GM23338 (cell line): ENCODE results near the gene CRACR2B. TPM values are rescaled to one million over a fixed set of nuclear protein-coding genes. Genes with fewer than 3 reads are reported as not detected.

Experiments
- ATAC-seq: fragments of 200-7000 bp; cut with Tn5 transposase; 3 replicates; pipeline ENCODE4 v1.9.1; 2020
- DNase-seq: peaks from one replicate; pipeline ENCODE4 v3.0.0-alpha.2; 2015; ENCODE audit warnings: low spot score
- H2AFZ ChIP-seq: fragments of 200-600 bp; sonication (generic); 2 replicates; pipeline ENCODE4 v1.8.0; 2016; ENCODE audit warnings: antibody characterized with exemption, mild to moderate bottlenecking, moderate library complexity
- H3F3A ChIP-seq: fragments of 200-600 bp; sonication (generic); replicated peaks from 2 replicates; pipeline ENCODE4 v1.8.0; 2017; ENCODE audit warnings: antibody characterized with exemption, mixed run types, low read depth
- H3K27ac ChIP-seq: fragments of 200-600 bp; sonication (generic); 2 replicates; pipeline ENCODE4 v1.6.1; 2016; ENCODE audit warnings: low read depth
- H3K27me3 ChIP-seq: fragments of 200-600 bp; sonication (generic); 2 replicates; pipeline ENCODE4 v1.8.0; 2016; ENCODE audit warnings: mild to moderate bottlenecking, mixed run types, moderate library complexity; ENCODE audit not compliant: insufficient read depth
- H3K36me3 ChIP-seq: fragments of 200-600 bp; sonication (generic); 2 replicates; pipeline ENCODE4 v1.8.0; 2016; ENCODE audit warnings: mild to moderate bottlenecking; ENCODE audit not compliant: insufficient read depth
- H3K4me1 ChIP-seq: fragments of 200-600 bp; sonication (generic); 2 replicates; pipeline ENCODE4 v1.8.0; 2016; ENCODE audit warnings: mild to moderate bottlenecking, moderate library complexity; ENCODE audit not compliant: insufficient read depth
- H3K4me2 ChIP-seq: fragments of 200-600 bp; sonication (generic); 2 replicates; pipeline ENCODE4 v1.7.1; 2017; ENCODE audit warnings: mixed run types
- H3K4me3 ChIP-seq: fragments of 200-600 bp; sonication (generic); 2 replicates; pipeline ENCODE4 v1.6.1; 2016; ENCODE audit warnings: mixed run types
- H3K79me2 ChIP-seq: fragments of 200-600 bp; sonication (generic); replicated peaks from 2 replicates; pipeline ENCODE4 v1.8.0; 2017; ENCODE audit warnings: mild to moderate bottlenecking; ENCODE audit not compliant: insufficient read depth
- H3K9me2 ChIP-seq: fragments of 200-600 bp; sonication (generic); 2 replicates; pipeline ENCODE4 v1.8.0; 2017; ENCODE audit not compliant: insufficient read depth
- H4K20me1 ChIP-seq: fragments of 200-600 bp; sonication (generic); replicated peaks from 2 replicates; pipeline ENCODE4 v1.8.0; 2017; ENCODE audit warnings: mild to moderate bottlenecking; ENCODE audit not compliant: insufficient read depth
- H3K27ac Mint-ChIP-seq: 2 replicates; pipeline ENCODE4 v1.8.0; 2020; ENCODE audit warnings: inconsistent platforms, mild to moderate bottlenecking, moderate library complexity, mixed read lengths
- H3K27me3 Mint-ChIP-seq: 3 replicates; pipeline ENCODE4 v1.8.0; 2022; ENCODE audit warnings: low read depth, mild to moderate bottlenecking, moderate library complexity, mixed read lengths, inconsistent platforms; ENCODE audit not compliant: insufficient read depth, poor library complexity
- H3K36me3 Mint-ChIP-seq: 3 replicates; pipeline ENCODE4 v1.8.0; 2021; ENCODE audit warnings: low read depth, mild to moderate bottlenecking, inconsistent platforms, moderate library complexity, mixed read lengths
- H3K4me1 Mint-ChIP-seq: 3 replicates; pipeline ENCODE4 v1.8.0; 2020; ENCODE audit warnings: mild to moderate bottlenecking, inconsistent platforms, mixed read lengths
- H3K4me3 Mint-ChIP-seq: 3 replicates; pipeline ENCODE4 v1.8.0; 2021; ENCODE audit warnings: moderate library complexity, mild to moderate bottlenecking, inconsistent platforms, mixed read lengths
- H3K9me3 Mint-ChIP-seq: 3 replicates; pipeline ENCODE4 v1.8.0; 2020; ENCODE audit warnings: moderate library complexity, mild to moderate bottlenecking, inconsistent platforms, mixed read lengths
- CREB1 ChIP-seq: fragments of 250-450 bp; sonication (Bioruptor Pico); IDR thresholded peaks from 2 replicates; pipeline ENCODE4 v1.5.0; 2020; ENCODE audit warnings: low read depth, mild to moderate bottlenecking, moderate library complexity
- EZH2 ChIP-seq: fragments of 200-600 bp; sonication (generic); IDR thresholded peaks from one replicate; pipeline ENCODE4 v1.8.0; 2017; ENCODE audit warnings: antibody characterized with exemption, mild to moderate bottlenecking, low read depth; ENCODE audit not compliant: unreplicated experiment
- EZH2phosphoT487 ChIP-seq: fragments of 200-600 bp; sonication (generic); IDR thresholded peaks from one replicate; pipeline ENCODE4 v1.8.1; 2018; ENCODE audit warnings: antibody characterized with exemption; ENCODE audit not compliant: unreplicated experiment
- JUNB ChIP-seq: IDR thresholded peaks from one replicate; pipeline ENCODE4 v1.6.1; 2016; ENCODE audit warnings: antibody characterized with exemption; ENCODE audit not compliant: unreplicated experiment
- POLR2AphosphoS5 ChIP-seq: IDR thresholded peaks from 2 replicates; pipeline ENCODE4 v1.6.1; 2016; ENCODE audit warnings: antibody characterized with exemption, low read depth
- STAT1 ChIP-seq: IDR thresholded peaks from one replicate; pipeline ENCODE4 v1.6.1; 2016; ENCODE audit warnings: antibody characterized with exemption; ENCODE audit not compliant: unreplicated experiment
- ZNF114 ChIP-seq: fragments of 250-450 bp; sonication (Bioruptor Pico); IDR thresholded peaks from 2 replicates; pipeline ENCODE4 v1.5.0; 2020; ENCODE audit warnings: mild to moderate bottlenecking, moderate library complexity
- polyA plus RNA-seq: library from polyadenylated mRNA; unstranded; fragments of >200 nt; fragmentation: Nextera tagmentation; extraction: Ambion mirVana; gene quantifications from 2 replicates; pipeline ENCODE4 v1.2.1, GENCODE V29; 2016
- total RNA-seq: library from RNA; depleted of rRNA; stranded (reverse); fragments of >200 nt; shearing (Covaris generic); gene quantifications from 2 replicates; pipeline ENCODE4 v1.2.3, GENCODE V29; 2014
- TF ChIP-seq, protein P1 (sequence below): fragments of 250-450 bp; sonication (Bioruptor Pico); IDR thresholded peaks from 2 replicates; pipeline ENCODE4 v1.5.0; 2020; ENCODE audit warnings: mild to moderate bottlenecking, moderate library complexity
- TF ChIP-seq, protein P2 (sequence below): IDR thresholded peaks from 2 replicates; pipeline ENCODE4 v1.6.1; 2016; ENCODE audit warnings: antibody characterized with exemption

CRACR2B gene
- total and polyA plus RNA-seq, 2 experiments from 2014 or later = 55.9 to 64.1 TPM

DNA sequence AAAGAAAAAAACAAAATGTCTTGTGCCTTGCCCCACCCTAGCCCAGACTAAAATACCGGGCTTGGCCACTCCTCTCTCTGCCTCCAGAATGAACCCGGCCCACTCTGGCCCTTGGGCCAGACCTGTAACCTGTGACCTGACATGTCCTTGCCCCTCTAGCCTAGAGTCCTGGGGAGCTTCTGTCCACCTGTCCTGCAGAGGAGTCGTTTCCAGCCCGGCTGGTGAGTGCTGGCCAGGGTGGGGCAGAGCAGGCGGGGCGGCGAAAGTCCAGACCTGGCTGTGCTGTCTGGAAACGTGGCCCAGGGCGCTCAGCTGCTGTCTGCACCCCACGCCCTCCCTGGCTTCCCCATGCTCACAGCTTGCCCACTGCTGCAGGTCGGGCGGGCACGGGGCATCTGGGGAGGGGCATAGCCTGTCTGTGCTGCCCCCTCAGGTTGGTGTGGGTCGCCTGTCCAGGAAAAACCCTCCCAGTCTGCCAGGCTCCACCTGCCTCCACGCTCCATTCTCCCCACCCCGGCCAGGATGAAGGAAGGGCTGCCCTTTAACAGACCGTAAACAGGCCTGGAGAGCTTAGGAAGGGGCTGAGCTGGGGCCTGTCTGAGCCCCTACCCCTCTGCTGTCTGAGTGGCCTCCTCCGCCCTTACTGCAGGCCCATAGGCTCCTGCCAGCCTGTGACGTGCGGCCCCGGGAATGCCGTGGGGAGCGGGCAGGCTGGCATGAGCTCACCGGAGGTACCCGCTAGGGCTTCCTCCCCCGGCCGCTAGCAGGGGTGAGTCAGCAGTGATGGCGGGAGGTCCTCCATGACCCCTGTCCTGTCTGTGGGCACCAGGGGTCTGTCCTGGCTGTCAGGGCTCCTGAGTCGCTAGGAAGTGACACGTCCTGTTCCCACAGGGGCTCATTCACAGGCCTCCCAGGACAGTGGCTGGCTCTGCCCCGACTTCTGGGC is 6.9 kb downstream of the CRACR2B start:
- Histone ChIP-seq H2AFZ (no peak overlapping the region), H3K27me3 (peaks cover 22% of the 10 kb centered on the region), H3K79me2 (0 out of 2 replicates have a peak, but pooled peaks cover 5% of the 10 kb centered on the region), H4K20me1 (peaks cover 16% of the 10 kb centered on the region; the same call in 1 of the 2 replicates), H3F3A (peaks cover 23% of the 10 kb centered on the region), H3K36me3 (peaks cover 3% of the 10 kb centered on the region; the same call in 1 of the 2 replicates), H3K9me2 (no peaks in the 10 kb centered on the region), H3K4me1 (peaks cover 14% of the 10 kb centered on the region), H3K27ac (no peak overlapping the region), H3K4me2 (peak overlapping the region; percentile 93), H3K4me3 (peak overlapping the region; percentile 89; the same call in 1 of the 2 replicates)
- no peak overlapping the region for H3K27ac Mint-ChIP-seq
- TF ChIP-seq POLR2AphosphoS5 (peak; percentile 27; the same call in 1 of the 2 replicates), EZH2 (no peak)
- ATAC-seq (no peak), DNase-seq (no peak)
- H3K4me3 Mint-ChIP-seq = peak overlapping the region; percentile 73; the same call in 2 of the 3 replicates
- peaks cover 20% of the 10 kb centered on the region; the same call in 2 of the 3 replicates for H3K36me3 Mint-ChIP-seq
- peaks cover 41% of the 10 kb centered on the region for H3K27me3 Mint-ChIP-seq
- H3K9me3 Mint-ChIP-seq = no peaks in the 10 kb centered on the region
- peaks cover 26% of the 10 kb centered on the region for H3K4me1 Mint-ChIP-seq

DNA sequence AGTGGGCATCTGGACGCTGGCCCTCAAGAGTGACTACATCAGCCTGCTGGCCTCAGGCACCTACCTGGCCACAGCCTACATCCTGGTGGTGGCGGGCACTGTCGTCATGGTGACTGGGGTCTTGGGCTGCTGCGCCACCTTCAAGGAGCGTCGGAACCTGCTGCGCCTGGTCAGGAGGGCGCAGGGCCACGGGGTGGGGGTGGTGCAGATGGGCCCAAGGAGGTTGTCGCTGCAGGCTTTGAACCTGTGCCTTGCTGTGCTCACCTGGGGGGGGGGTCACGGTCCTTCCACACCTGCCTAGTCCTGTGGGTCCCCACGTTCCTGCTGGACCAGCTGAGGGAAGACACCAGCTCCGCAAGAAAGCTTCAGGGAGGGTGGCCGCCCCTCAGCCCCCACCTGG is 8.6 kb downstream of the CRACR2B start:
- peaks cover 39% of the 10 kb centered on the region for H3K27me3 Mint-ChIP-seq
- peaks cover 35% of the 10 kb centered on the region for H3K4me1 Mint-ChIP-seq
- Histone ChIP-seq H4K20me1 (peaks cover 30% of the 10 kb centered on the region), H3K4me1 (peaks cover 21% of the 10 kb centered on the region), H3F3A (peaks cover 33% of the 10 kb centered on the region), H3K4me3 (no peak overlapping the region), H3K27me3 (peaks cover 11% of the 10 kb centered on the region), H3K79me2 (peaks cover 13% of the 10 kb centered on the region), H3K36me3 (peaks cover 6% of the 10 kb centered on the region; the same call in 1 of the 2 replicates), H3K9me2 (no peaks in the 10 kb centered on the region), H2AFZ (no peak overlapping the region), H3K4me2 (no peak overlapping the region), H3K27ac (no peak overlapping the region)
- no peak overlapping the region for H3K4me3 Mint-ChIP-seq
- peaks cover 36% of the 10 kb centered on the region for H3K36me3 Mint-ChIP-seq
- H3K9me3 Mint-ChIP-seq = no peaks in the 10 kb centered on the region
- ATAC-seq (no peak), DNase-seq (no peak)
- no peak overlapping the region for H3K27ac Mint-ChIP-seq
- no peak for TF ChIP-seq CREB1 (CRISPR knock-in tag)
- TF ChIP-seq JUNB = no peak
- no peak for TF ChIP-seq STAT1
- no peak for TF ChIP-seq EZH2phosphoT487
- no peak for TF ChIP-seq ZNF114 (CRISPR knock-in tag)
- no peak for TF ChIP-seq POLR2AphosphoS5
- TF ChIP-seq, protein P1, sequence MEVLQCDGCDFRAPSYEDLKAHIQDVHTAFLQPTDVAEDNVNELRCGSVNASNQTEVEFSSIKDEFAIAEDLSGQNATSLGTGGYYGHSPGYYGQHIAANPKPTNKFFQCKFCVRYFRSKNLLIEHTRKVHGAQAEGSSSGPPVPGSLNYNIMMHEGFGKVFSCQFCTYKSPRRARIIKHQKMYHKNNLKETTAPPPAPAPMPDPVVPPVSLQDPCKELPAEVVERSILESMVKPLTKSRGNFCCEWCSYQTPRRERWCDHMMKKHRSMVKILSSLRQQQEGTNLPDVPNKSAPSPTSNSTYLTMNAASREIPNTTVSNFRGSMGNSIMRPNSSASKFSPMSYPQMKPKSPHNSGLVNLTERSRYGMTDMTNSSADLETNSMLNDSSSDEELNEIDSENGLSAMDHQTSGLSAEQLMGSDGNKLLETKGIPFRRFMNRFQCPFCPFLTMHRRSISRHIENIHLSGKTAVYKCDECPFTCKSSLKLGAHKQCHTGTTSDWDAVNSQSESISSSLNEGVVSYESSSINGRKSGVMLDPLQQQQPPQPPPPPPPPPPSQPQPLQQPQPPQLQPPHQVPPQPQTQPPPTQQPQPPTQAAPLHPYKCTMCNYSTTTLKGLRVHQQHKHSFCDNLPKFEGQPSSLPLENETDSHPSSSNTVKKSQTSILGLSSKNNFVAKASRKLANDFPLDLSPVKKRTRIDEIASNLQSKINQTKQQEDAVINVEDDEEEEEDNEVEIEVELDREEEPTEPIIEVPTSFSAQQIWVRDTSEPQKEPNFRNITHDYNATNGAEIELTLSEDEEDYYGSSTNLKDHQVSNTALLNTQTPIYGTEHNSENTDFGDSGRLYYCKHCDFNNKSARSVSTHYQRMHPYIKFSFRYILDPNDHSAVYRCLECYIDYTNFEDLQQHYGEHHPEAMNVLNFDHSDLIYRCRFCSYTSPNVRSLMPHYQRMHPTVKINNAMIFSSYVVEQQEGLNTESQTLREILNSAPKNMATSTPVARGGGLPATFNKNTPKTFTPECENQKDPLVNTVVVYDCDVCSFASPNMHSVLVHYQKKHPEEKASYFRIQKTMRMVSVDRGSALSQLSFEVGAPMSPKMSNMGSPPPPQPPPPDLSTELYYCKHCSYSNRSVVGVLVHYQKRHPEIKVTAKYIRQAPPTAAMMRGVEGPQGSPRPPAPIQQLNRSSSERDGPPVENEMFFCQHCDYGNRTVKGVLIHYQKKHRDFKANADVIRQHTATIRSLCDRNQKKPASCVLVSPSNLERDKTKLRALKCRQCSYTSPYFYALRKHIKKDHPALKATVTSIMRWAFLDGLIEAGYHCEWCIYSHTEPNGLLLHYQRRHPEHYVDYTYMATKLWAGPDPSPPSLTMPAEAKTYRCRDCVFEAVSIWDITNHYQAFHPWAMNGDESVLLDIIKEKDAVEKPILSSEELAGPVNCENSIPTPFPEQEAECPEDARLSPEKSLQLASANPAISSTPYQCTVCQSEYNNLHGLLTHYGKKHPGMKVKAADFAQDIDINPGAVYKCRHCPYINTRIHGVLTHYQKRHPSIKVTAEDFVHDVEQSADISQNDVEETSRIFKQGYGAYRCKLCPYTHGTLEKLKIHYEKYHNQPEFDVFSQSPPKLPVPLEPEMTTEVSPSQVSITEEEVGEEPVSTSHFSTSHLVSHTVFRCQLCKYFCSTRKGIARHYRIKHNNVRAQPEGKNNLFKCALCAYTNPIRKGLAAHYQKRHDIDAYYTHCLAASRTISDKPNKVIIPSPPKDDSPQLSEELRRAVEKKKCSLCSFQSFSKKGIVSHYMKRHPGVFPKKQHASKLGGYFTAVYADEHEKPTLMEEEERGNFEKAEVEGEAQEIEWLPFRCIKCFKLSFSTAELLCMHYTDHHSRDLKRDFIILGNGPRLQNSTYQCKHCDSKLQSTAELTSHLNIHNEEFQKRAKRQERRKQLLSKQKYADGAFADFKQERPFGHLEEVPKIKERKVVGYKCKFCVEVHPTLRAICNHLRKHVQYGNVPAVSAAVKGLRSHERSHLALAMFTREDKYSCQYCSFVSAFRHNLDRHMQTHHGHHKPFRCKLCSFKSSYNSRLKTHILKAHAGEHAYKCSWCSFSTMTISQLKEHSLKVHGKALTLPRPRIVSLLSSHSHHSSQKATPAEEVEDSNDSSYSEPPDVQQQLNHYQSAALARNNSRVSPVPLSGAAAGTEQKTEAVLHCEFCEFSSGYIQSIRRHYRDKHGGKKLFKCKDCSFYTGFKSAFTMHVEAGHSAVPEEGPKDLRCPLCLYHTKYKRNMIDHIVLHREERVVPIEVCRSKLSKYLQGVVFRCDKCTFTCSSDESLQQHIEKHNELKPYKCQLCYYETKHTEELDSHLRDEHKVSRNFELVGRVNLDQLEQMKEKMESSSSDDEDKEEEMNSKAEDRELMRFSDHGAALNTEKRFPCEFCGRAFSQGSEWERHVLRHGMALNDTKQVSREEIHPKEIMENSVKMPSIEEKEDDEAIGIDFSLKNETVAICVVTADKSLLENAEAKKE (CRISPR knock-in tag) = no peak
- TF ChIP-seq, protein P2, sequence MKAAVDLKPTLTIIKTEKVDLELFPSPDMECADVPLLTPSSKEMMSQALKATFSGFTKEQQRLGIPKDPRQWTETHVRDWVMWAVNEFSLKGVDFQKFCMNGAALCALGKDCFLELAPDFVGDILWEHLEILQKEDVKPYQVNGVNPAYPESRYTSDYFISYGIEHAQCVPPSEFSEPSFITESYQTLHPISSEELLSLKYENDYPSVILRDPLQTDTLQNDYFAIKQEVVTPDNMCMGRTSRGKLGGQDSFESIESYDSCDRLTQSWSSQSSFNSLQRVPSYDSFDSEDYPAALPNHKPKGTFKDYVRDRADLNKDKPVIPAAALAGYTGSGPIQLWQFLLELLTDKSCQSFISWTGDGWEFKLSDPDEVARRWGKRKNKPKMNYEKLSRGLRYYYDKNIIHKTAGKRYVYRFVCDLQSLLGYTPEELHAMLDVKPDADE = no peak
- TF ChIP-seq EZH2 = no peak
